Measurements from ENCODE around the gene ERO1B. TPM values are rescaled to one million over a fixed set of nuclear protein-coding genes. Genes with fewer than 3 reads are reported as not detected.

Gene ERO1B
- total and polyA plus RNA-seq, 2 donors (not counting 1 experiment from before 2014, with no cell fraction given), result 2.2 to 5.0 TPM

DNA sequence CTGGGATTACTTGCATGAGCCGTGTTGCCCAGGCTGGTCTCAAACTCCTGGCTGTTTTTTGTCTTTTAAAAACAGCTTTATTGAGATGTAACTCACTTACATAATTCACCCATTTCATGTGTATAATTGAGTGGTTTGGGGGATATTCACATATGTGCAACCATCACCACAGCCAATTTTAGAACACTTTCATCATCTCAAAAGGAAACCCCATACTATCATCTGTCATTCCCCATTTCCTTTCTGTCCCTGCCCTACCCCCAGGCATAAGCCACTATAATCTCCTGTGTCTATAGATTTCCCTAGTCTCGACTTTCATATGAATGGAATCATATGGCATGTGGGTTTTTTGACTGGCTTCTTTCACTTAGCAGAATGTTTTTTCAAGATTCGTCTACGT is 96.1 kb downstream of the ERO1B start:
- Histone ChIP-seq H3K36me3 (ENCODE audit: control insufficient read depth, insufficient read depth, low read length) (no peaks in the 10 kb centered on the region), H3K9me3 (ENCODE audit: control insufficient read depth, insufficient read depth, low read depth, low read length) (no peaks in the 10 kb centered on the region), H3K9ac (ENCODE audit: insufficient read depth, low read length) (no peak overlapping the region), H3K27me3 (ENCODE audit: control insufficient read depth, insufficient read depth, low read length) (no peaks in the 10 kb centered on the region), H3K79me2 (ENCODE audit: control insufficient read depth, insufficient read depth, low read length) (no peaks in the 10 kb centered on the region), H4K20me1 (ENCODE audit: control insufficient read depth, extremely low read depth, insufficient read depth, low read length) (no peaks in the 10 kb centered on the region), H3K4me1 (ENCODE audit: control insufficient read depth, extremely low read depth, insufficient read depth, low read length) (no peaks in the 10 kb centered on the region), H3K27ac (ENCODE audit: insufficient read depth, low read length) (no peak overlapping the region), H2AFZ (ENCODE audit: low read length) (no peak overlapping the region), H3K4me2 (ENCODE audit: extremely low read depth, insufficient read depth, low read length) (no peak overlapping the region), H3K4me3 (replicated peaks in 1 of 4; ENCODE audit: control extremely low read depth in 1 of 4, insufficient read depth in 1 of 4, low read depth in 3 of 4, low read length in 4 of 4) (no peak overlapping the region)
- TF ChIP-seq, protein P1, sequence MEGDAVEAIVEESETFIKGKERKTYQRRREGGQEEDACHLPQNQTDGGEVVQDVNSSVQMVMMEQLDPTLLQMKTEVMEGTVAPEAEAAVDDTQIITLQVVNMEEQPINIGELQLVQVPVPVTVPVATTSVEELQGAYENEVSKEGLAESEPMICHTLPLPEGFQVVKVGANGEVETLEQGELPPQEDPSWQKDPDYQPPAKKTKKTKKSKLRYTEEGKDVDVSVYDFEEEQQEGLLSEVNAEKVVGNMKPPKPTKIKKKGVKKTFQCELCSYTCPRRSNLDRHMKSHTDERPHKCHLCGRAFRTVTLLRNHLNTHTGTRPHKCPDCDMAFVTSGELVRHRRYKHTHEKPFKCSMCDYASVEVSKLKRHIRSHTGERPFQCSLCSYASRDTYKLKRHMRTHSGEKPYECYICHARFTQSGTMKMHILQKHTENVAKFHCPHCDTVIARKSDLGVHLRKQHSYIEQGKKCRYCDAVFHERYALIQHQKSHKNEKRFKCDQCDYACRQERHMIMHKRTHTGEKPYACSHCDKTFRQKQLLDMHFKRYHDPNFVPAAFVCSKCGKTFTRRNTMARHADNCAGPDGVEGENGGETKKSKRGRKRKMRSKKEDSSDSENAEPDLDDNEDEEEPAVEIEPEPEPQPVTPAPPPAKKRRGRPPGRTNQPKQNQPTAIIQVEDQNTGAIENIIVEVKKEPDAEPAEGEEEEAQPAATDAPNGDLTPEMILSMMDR (conservative IDR thresholded peaks at IDR 0.05 in 1 of 2, IDR thresholded peaks at IDR 0.05 in 1 of 2; ENCODE audit: low read depth in 1 of 2, low read length in 2 of 2), result no peak
- no peak for TF ChIP-seq EZH2 (IDR thresholded peaks at IDR 0.05; ENCODE audit: low read length, missing control alignments)
- DNase-seq (ENCODE audit: low read depth in 2 of 2), result no peak

DNA sequence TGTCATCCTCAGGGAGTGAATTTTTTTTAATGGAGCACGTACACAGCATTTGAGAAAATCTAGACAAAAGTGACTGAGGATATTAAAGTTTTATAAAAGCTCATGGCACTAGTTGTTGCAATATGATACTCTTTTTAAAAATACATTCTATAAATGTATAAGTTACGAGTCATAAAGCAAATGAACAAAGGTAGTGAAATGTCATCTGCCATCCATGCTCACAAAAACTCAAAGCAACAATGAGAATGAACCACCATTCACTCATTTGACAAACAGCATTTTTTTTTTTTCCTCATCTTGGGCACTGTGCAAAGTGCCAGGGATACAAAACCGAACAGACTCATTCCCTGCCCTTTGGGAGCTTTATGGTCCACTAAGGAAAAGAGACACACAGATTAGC is 100.7 kb downstream of the ERO1B start:
- H3K9ac ChIP-seq (ENCODE audit: insufficient read depth, low read length), result no peak overlapping the region
- H3K79me2 ChIP-seq (ENCODE audit: control insufficient read depth, insufficient read depth, low read length), result no peaks in the 10 kb centered on the region
- DNase-seq (ENCODE audit: low read depth in 2 of 2), result peak in 1 of 2 donors; percentile 33
- H3K4me1 ChIP-seq (ENCODE audit: control insufficient read depth, extremely low read depth, insufficient read depth, low read length), result no peaks in the 10 kb centered on the region
- no peaks in the 10 kb centered on the region for H3K9me3 ChIP-seq (ENCODE audit: control insufficient read depth, insufficient read depth, low read depth, low read length)
- H3K4me3 ChIP-seq (replicated peaks in 1 of 4; ENCODE audit: control extremely low read depth in 1 of 4, insufficient read depth in 1 of 4, low read depth in 3 of 4, low read length in 4 of 4), result no peak overlapping the region
- H3K4me2 ChIP-seq (ENCODE audit: extremely low read depth, insufficient read depth, low read length), result no peak overlapping the region
- H3K36me3 ChIP-seq (ENCODE audit: control insufficient read depth, insufficient read depth, low read length), result no peaks in the 10 kb centered on the region
- no peaks in the 10 kb centered on the region for H4K20me1 ChIP-seq (ENCODE audit: control insufficient read depth, extremely low read depth, insufficient read depth, low read length)
- no peaks in the 10 kb centered on the region for H3K27me3 ChIP-seq (ENCODE audit: control insufficient read depth, insufficient read depth, low read length)
- no peak overlapping the region for H3K27ac ChIP-seq (ENCODE audit: insufficient read depth, low read length)
- no peak overlapping the region for H2AFZ ChIP-seq (ENCODE audit: low read length)
- TF ChIP-seq, protein P1 (conservative IDR thresholded peaks at IDR 0.05 in 1 of 2, IDR thresholded peaks at IDR 0.05 in 1 of 2; ENCODE audit: low read depth in 1 of 2, low read length in 2 of 2), result no peak
- no peak for TF ChIP-seq EZH2 (IDR thresholded peaks at IDR 0.05; ENCODE audit: low read length, missing control alignments)

DNA sequence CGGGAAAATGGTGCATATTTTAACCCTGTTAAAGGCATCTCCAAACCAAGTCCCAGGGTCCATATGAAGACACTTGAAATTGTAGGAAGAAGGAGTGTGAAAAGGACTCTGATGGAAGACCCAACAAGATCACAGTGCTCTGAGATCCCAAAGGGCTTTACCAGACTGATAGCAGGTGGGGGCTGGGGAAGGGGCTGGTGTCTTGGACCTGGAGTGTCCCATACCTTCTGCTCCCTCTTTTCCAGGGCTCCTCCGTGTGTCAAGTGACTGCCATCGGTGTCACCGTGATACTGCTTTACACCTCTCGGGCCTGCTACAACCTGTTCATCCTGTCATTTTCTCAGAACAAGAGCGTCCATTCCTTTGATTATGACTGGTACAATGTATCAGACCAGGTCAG is 102.1 kb downstream of the ERO1B start:
- no peak for DNase-seq (ENCODE audit: low read depth in 2 of 2)
- TF ChIP-seq EZH2 (IDR thresholded peaks at IDR 0.05; ENCODE audit: low read length, missing control alignments), result no peak
- TF ChIP-seq, protein P1 (conservative IDR thresholded peaks at IDR 0.05 in 1 of 2, IDR thresholded peaks at IDR 0.05 in 1 of 2; ENCODE audit: low read depth in 1 of 2, low read length in 2 of 2), result no peak
- Histone ChIP-seq H3K4me2 (ENCODE audit: extremely low read depth, insufficient read depth, low read length) (no peak overlapping the region), H3K9me3 (ENCODE audit: control insufficient read depth, insufficient read depth, low read depth, low read length) (no peaks in the 10 kb centered on the region), H3K27me3 (ENCODE audit: control insufficient read depth, insufficient read depth, low read length) (no peaks in the 10 kb centered on the region), H3K9ac (ENCODE audit: insufficient read depth, low read length) (no peak overlapping the region), H3K4me3 (replicated peaks in 1 of 4; ENCODE audit: control extremely low read depth in 1 of 4, insufficient read depth in 1 of 4, low read depth in 3 of 4, low read length in 4 of 4) (no peak overlapping the region), H3K4me1 (ENCODE audit: control insufficient read depth, extremely low read depth, insufficient read depth, low read length) (no peaks in the 10 kb centered on the region), H4K20me1 (ENCODE audit: control insufficient read depth, extremely low read depth, insufficient read depth, low read length) (no peaks in the 10 kb centered on the region), H3K27ac (ENCODE audit: insufficient read depth, low read length) (no peak overlapping the region), H3K36me3 (ENCODE audit: control insufficient read depth, insufficient read depth, low read length) (no peaks in the 10 kb centered on the region), H3K79me2 (ENCODE audit: control insufficient read depth, insufficient read depth, low read length) (no peaks in the 10 kb centered on the region), H2AFZ (ENCODE audit: low read length) (no peak overlapping the region)

Measured in fibroblast of lung (primary cell).